Muscle layer of colon (tissue), 2 donors: ENCODE measurements around the gene PGM5.
"Not testable (repeated sequence)": the region's sequence is repeated elsewhere in the genome, so short reads cannot be mapped to it uniquely, and the experiment has no call there.

ENCODE experiments used
- H3K27ac ChIP-seq: one replicate; pipeline ENCODE4 v1.7.0; 2013; ENCODE audit warnings: low read depth, mild to moderate bottlenecking, low read length, moderate library complexity
- H3K27me3 ChIP-seq, 2 donors: one replicate each; pipeline ENCODE4 v1.7.0; 2013; ENCODE audit warnings: low read length in 2 of 2, mild to moderate bottlenecking in 2 of 2; ENCODE audit not compliant: insufficient read depth in 2 of 2, control insufficient read depth in 1 of 2
- H3K36me3 ChIP-seq: one replicate; pipeline ENCODE4 v1.7.0; 2013; ENCODE audit warnings: mild to moderate bottlenecking, low read length; ENCODE audit not compliant: insufficient read depth
- H3K4me1 ChIP-seq: one replicate; pipeline ENCODE4 v1.7.0; 2013; ENCODE audit warnings: mild to moderate bottlenecking, low read length; ENCODE audit not compliant: insufficient read depth
- H3K4me3 ChIP-seq, 2 donors: one replicate each; pipeline ENCODE4 v1.7.0; 2013; ENCODE audit warnings: low read length in 2 of 2, low read depth in 1 of 2, mild to moderate bottlenecking in 1 of 2, moderate library complexity in 1 of 2
- H3K9ac ChIP-seq: one replicate; pipeline ENCODE4 v1.7.0; 2013; ENCODE audit warnings: low read length
- H3K9me3 ChIP-seq: one replicate; pipeline ENCODE4 v1.7.0; 2013; ENCODE audit warnings: mild to moderate bottlenecking, low read length
- donor health status: abdominal sarcoma.
- donor health status: Adenocarcinoma of cecum.

The PGM5 gene

DNA sequence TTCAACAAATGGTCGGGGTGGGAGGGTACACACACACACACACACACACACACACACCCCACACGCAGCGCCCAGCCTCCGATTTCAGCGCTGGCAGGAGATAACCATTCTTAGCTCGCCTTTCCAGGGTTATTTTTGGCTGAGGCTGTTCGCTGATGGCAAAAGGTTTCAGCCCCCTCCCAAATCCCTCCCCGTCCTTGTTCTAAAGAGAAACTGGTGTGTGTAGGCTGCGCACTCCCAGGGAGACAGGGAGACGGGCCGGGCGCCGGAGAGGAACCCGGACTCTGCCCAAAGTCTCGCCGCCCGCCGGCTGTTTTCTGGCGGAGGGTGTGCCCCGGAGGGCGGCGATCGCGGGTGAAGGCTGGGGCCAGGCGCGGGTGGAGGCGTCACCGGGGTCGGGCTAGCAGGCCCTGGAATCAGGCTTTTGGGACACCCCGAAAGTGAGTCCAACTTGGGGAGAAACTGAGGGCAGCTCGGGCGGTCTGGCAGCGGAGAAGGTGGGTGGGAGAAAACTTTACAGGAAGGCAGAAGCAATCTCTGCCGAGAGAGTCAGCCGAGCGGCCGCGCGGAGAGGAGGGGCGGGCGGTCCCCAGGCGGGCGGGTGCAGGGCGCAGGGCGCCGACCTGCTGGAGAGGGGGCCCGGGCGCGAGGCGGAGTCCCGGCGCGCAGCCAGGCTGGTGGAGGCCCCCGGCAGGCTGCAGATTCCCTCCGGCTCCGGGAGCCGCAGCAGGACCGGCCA lies at the start of gene PGM5:
PGM5 (plus strand) TSS at position 232 of the 739 bp plus-strand sequence. CDS start 517 bp downstream, outside the sequence.
- peak within 1 kb of the TSS; percentile 68 for H3K27ac ChIP-seq
- peak within 1 kb of the TSS; percentile 38 to 77 for H3K4me3 ChIP-seq
- not testable (repeated sequence) for H3K9me3 ChIP-seq, H3K9ac ChIP-seq, H3K27me3 ChIP-seq, H3K36me3 ChIP-seq, H3K4me1 ChIP-seq

GRCh38 chr9:68307127-68307526 lies 49.3 kb upstream of the PGM5 start:
- not testable (repeated sequence) for H3K27me3 ChIP-seq, H3K36me3 ChIP-seq, H3K9ac ChIP-seq, H3K9me3 ChIP-seq, H3K4me1 ChIP-seq, H3K4me3 ChIP-seq, H3K27ac ChIP-seq

DNA sequence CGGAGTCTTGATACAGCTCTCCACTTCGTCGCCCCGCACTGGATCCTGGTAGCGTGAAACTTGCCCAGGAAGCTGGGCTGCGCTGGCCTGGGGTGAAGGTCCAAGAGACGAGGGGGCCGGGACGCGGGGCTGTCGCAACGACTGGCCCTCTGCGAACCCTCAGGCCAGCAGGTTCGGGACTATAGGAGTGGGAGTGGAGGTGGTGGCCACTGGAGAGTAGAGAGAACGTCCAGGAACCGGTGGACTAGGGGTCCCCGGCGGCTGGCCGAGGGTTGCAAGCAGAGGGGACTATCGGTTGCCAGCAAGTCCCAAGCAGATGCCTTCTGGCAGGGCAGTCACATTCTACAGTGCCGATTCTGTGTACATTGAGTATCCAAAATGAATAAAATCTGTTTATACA lies 48.8 kb upstream of the PGM5 start:
- not testable (repeated sequence) for H3K27me3 ChIP-seq, H3K27ac ChIP-seq, H3K9ac ChIP-seq, H3K36me3 ChIP-seq, H3K4me1 ChIP-seq, H3K4me3 ChIP-seq, H3K9me3 ChIP-seq

- H3K4me3 ChIP-seq, H3K9me3 ChIP-seq, H3K9ac ChIP-seq, H3K4me1 ChIP-seq, H3K27me3 ChIP-seq, H3K36me3 ChIP-seq, H3K27ac ChIP-seq: not testable (repeated sequence)
Observed at GRCh38 chr9:68311208-68311607, 45.2 kb upstream of the PGM5 start.

GRCh38 chr9:68318209-68318608 lies 38.2 kb upstream of the PGM5 start:
- H3K9me3 ChIP-seq: not testable (repeated sequence)

DNA sequence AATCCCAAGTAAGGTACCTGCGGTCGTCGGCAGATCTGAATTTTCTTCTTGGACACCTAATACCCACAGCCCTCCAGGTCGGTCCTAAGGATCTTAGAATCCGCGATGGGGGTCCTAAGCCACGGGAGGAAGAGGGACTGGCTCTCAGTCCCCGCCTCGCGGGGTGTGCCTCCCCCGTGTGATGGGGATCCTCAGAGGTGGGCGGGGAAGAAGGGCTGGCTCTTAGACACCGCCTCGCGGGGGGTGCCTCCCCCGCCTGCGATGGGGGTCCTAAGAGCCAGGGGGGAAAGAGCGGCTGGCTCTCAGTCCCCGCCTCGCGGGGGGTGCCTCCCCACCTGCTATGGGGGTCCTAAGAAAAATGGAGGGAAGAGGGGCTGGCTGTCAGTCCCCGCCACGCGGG lies 32.7 kb upstream of the PGM5 start:
- not testable (repeated sequence) for H3K36me3 ChIP-seq, H3K9me3 ChIP-seq, H3K4me1 ChIP-seq, H3K4me3 ChIP-seq, H3K27ac ChIP-seq, H3K9ac ChIP-seq, H3K27me3 ChIP-seq

More at GRCh38 chr9:68318209-68318608, 38.2 kb upstream of the PGM5 start:
- not testable (repeated sequence) for H3K27me3 ChIP-seq, H3K36me3 ChIP-seq, H3K4me3 ChIP-seq, H3K27ac ChIP-seq, H3K4me1 ChIP-seq, H3K9ac ChIP-seq

- not testable (repeated sequence) for H3K27ac ChIP-seq, H3K27me3 ChIP-seq, H3K9me3 ChIP-seq, H3K9ac ChIP-seq, H3K36me3 ChIP-seq, H3K4me1 ChIP-seq, H3K4me3 ChIP-seq
Observed at GRCh38 chr9:68324518-68324917, 31.9 kb upstream of the PGM5 start.

DNA sequence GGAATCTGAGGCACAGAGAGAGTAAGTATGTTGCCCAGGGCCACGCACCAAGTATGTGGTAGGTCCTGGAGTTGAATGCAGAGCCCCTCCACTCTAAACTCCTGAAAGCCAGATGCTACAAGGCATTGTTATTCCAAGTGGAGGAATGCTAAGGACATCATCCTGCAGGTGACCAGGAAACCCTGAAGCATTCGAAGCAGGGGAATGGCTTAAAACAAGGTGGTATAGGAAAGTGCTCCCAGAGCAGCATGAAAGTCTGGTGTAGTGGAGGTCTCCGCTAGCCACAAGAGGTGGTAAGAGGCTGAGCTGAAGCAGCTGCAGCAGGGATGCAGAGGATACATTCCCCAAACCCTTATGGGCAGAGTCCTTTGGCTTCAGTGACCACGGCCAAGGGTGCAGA lies 27.3 kb upstream of the PGM5 start:
- H3K36me3 ChIP-seq, H3K9ac ChIP-seq, H3K9me3 ChIP-seq, H3K4me1 ChIP-seq, H3K27me3 ChIP-seq, H3K27ac ChIP-seq, H3K4me3 ChIP-seq: not testable (repeated sequence)

DNA sequence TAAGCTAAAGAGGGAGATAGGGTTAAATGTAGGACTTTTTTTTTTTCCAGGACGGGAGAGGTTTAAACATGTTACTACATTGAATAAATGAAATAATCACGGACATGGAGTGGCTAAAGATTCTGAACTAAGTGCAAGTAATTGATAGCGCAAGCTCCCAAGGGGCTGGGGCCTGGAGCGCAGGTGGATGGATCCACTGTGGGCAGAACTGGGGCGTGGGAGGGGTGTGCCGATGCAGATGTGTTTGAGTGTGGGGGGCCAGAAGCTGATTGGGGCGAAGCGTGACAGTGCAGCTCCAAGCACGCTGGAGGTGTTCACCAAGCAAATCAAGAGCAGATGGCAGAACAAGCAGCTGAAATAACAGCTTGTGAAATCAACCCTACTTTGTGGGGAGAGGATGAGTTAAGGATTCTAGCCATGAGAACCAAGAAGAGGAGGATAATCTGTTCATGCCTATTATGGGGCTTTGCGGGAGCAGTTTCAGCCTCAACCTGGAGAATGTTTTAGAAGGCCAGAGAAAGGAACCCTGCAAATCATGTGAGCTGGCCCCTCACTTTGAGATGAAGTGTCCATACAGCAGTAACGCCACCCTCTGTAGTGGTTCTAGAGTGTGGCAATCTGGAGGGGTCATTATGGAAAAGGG lies 25.8 kb upstream of the PGM5 start:
- not testable (repeated sequence) for H3K9me3 ChIP-seq, H3K36me3 ChIP-seq, H3K27me3 ChIP-seq, H3K4me3 ChIP-seq, H3K27ac ChIP-seq, H3K4me1 ChIP-seq, H3K9ac ChIP-seq

GRCh38 chr9:68332122-68332521 lies 24.3 kb upstream of the PGM5 start:
- H3K27me3 ChIP-seq, H3K27ac ChIP-seq, H3K4me1 ChIP-seq, H3K4me3 ChIP-seq, H3K9me3 ChIP-seq, H3K9ac ChIP-seq, H3K36me3 ChIP-seq: not testable (repeated sequence)

GRCh38 chr9:68335935-68336334 lies 20.5 kb upstream of the PGM5 start:
- not testable (repeated sequence) for H3K4me1 ChIP-seq, H3K27ac ChIP-seq, H3K4me3 ChIP-seq, H3K9me3 ChIP-seq, H3K27me3 ChIP-seq, H3K36me3 ChIP-seq, H3K9ac ChIP-seq

GRCh38 chr9:68336639-68337339 lies 19.6 kb upstream of the PGM5 start:
- not testable (repeated sequence) for H3K27me3 ChIP-seq, H3K9ac ChIP-seq, H3K9me3 ChIP-seq, H3K4me3 ChIP-seq, H3K36me3 ChIP-seq, H3K27ac ChIP-seq, H3K4me1 ChIP-seq
